Activated naive CD8-positive, alpha-beta T cell treated with anti-CD3 and anti-CD28 coated beads, Interleukin-2, amount 10 ng/mL, durations not matched to agents 7 days and 5 days (primary cell): ENCODE results near the gene HDAC4. TPM values are rescaled to one million over a fixed set of nuclear protein-coding genes. Genes with fewer than 3 reads are reported as not detected.
"Not testable (repeated sequence)": the region's sequence is repeated elsewhere in the genome, so short reads cannot be mapped to it uniquely, and the experiment has no call there.

Experiments
- ATAC-seq: fragments of 150-1000 bp; cut with Tn5 transposase; one replicate; pipeline ENCODE4 v1.10.0; 2021; ENCODE audit warnings: low read depth, moderate library complexity
- POLR2A ChIA-PET: fragments of 350-600 bp; sonication (Branson Sonifier 250); formaldehyde crosslinking; loops from one replicate; lab custom pipeline; 2021; ENCODE audit warnings: antibody characterized with exemption; lab: Charles Lee
- DNase-seq: peaks from one replicate; pipeline ENCODE4 v3.0.0; 2021
- H3K27ac Mint-ChIP-seq: one replicate; pipeline ENCODE4 v1.8.0; 2022; ENCODE audit warnings: mild to moderate bottlenecking, mixed read lengths
- H3K27me3 Mint-ChIP-seq: one replicate; pipeline ENCODE4 v1.8.0; 2022; ENCODE audit warnings: mild to moderate bottlenecking, moderate library complexity, mixed read lengths
- H3K36me3 Mint-ChIP-seq: one replicate; pipeline ENCODE4 v1.8.0; 2021; ENCODE audit warnings: mild to moderate bottlenecking, mixed read lengths
- H3K4me1 Mint-ChIP-seq: one replicate; pipeline ENCODE4 v1.8.0; 2021; ENCODE audit warnings: mixed read lengths
- H3K4me3 Mint-ChIP-seq: one replicate; pipeline ENCODE4 v1.8.0; 2022; ENCODE audit warnings: mild to moderate bottlenecking, moderate library complexity, mixed read lengths
- H3K9me3 Mint-ChIP-seq: one replicate; pipeline ENCODE4 v1.8.0; 2021; ENCODE audit warnings: mixed read lengths
- total RNA-seq, 2 experiments: library from RNA; stranded (reverse); gene quantifications; one replicate each; pipeline ENCODE4 v1.2.3, GENCODE V29; 2021

Gene HDAC4
- total RNA-seq, 2 experiments from 2014 or later: 54.0 to 57.4 TPM

DNA sequence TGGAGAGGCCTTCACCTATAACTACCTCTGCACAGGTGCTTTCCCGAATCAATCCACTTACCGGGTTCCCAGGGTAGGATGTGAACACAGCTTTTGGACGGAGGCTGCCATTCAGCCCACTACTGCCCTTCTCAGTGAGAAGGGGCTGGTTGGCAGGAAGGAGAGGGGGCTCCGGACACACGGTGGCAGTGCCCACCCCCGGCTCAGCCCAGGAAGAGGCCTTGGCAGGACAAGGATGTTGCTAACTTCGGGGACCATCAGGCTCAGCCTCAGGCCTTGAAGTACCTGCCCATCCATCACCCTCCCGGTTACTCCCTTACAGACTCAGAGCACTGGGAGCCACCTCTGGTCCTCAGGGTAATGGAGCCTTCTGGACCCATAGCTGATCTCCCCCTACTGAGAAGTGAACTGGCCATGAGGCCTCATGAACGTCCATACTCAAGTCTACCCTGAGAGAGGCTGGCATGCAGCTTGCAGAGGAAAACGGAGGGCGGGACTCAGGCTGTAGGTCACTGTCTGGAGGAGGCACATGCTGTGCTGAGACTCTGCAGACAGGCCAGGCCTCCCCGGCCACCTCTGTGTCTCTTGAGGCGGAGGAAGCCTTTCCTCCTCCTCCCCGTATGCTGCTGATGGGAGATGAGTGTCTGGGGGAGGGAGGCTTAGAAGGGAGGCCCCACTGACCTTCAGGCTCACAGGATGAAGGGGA is 361.9 kb downstream of the HDAC4 start:
- DNase-seq (no peak), ATAC-seq (no peak)
- POLR2A ChIA-PET: no interaction called here
- H3K4me3 Mint-ChIP-seq: no peak overlapping the region
- no peaks in the 10 kb centered on the region for H3K36me3 Mint-ChIP-seq
- no peaks in the 10 kb centered on the region for H3K9me3 Mint-ChIP-seq
- peaks cover 7% of the 10 kb centered on the region for H3K27me3 Mint-ChIP-seq
- no peak overlapping the region for H3K27ac Mint-ChIP-seq
- no peaks in the 10 kb centered on the region for H3K4me1 Mint-ChIP-seq

DNA sequence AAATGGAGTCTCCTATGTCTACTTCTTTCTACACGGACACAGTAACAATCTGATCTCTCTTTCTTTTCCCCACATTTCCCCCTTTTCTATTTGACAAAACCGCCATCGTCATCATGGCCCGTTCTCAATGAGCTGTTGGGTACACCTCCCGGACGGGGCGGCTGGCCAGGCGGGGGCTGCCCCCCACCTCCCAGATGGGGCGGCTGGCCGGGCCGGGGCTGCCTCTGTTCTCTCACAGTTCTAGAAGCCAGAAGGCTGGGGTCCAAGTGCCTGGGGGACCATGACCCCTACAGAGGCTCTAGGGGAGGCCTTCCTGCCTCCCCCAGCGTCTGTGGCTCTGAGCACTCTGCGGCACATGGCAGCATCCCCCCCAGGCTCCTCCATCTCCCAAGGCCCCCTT is 362.5 kb downstream of the HDAC4 start:
- peaks cover 12% of the 10 kb centered on the region for H3K27me3 Mint-ChIP-seq
- H3K9me3 Mint-ChIP-seq, H3K4me1 Mint-ChIP-seq, H3K4me3 Mint-ChIP-seq, POLR2A ChIA-PET, H3K36me3 Mint-ChIP-seq, DNase-seq, ATAC-seq, H3K27ac Mint-ChIP-seq: not testable (repeated sequence)

DNA sequence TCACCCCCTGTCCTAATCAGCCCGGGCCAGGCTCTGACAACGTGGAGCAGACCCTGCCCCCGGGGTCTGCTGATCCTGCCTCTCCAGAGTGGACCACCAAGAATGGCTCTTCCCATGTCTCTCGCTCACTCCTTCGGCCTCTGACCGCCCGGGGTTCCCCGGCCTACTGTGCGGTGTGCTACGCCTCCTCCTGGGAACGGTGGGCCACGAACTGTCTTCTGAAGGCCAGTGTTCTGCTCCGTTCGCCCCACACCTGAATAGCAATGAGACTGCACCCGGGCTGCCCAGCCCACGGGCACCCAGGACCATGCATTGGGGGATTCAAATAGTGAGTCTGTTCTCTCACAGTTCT is 363.3 kb downstream of the HDAC4 start:
- DNase-seq (no peak), ATAC-seq (no peak)
- H3K27ac Mint-ChIP-seq: no peak overlapping the region
- POLR2A ChIA-PET: no interaction called here
- H3K9me3 Mint-ChIP-seq: no peaks in the 10 kb centered on the region
- H3K4me1 Mint-ChIP-seq: no peaks in the 10 kb centered on the region
- H3K27me3 Mint-ChIP-seq: peaks cover 18% of the 10 kb centered on the region
- no peak overlapping the region for H3K4me3 Mint-ChIP-seq
- H3K36me3 Mint-ChIP-seq: no peaks in the 10 kb centered on the region

DNA sequence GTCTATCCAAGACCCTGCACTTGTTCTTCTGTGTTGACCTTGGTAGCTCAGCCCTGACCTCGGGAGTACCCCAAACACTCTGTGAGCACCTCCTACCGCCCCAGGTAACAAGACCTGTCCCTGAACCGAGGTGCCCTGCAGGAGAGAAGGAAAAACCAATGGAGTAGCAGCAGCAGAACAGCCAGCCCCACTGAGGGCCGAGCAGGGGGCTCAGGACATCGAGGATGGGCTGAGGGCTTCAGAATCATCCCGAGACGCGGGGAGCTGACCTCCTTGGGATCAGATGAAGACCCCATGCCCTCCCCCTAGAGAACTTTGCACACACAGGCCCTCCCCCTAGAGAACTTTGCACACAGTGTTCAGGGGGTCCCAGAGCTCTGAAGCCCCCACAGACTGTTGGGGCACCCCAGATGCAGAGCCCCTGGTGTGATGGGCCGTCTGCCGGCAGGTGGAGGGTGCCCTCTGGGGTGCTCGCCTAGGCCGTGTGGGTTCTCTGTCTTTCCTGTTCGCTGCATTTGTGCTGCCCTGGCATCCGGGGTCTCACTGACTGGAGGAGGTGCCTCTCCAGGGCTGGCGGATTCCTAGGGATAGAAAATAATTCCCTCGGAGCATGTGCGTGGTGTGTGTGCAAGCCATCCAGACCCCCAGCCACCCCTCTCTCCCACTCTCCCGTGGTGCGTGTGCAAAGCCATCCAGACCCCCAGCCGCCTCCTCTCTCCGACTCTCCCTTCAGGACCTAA is 363.8 kb downstream of the HDAC4 start:
- Mint-ChIP-seq H3K36me3 (no peaks in the 10 kb centered on the region), H3K4me1 (no peaks in the 10 kb centered on the region), H3K27me3 (peaks cover 21% of the 10 kb centered on the region), H3K9me3 (no peaks in the 10 kb centered on the region), H3K27ac (no peak overlapping the region), H3K4me3 (no peak overlapping the region)
- ATAC-seq (no peak), DNase-seq (no peak)
- POLR2A ChIA-PET: no interaction called here

DNA sequence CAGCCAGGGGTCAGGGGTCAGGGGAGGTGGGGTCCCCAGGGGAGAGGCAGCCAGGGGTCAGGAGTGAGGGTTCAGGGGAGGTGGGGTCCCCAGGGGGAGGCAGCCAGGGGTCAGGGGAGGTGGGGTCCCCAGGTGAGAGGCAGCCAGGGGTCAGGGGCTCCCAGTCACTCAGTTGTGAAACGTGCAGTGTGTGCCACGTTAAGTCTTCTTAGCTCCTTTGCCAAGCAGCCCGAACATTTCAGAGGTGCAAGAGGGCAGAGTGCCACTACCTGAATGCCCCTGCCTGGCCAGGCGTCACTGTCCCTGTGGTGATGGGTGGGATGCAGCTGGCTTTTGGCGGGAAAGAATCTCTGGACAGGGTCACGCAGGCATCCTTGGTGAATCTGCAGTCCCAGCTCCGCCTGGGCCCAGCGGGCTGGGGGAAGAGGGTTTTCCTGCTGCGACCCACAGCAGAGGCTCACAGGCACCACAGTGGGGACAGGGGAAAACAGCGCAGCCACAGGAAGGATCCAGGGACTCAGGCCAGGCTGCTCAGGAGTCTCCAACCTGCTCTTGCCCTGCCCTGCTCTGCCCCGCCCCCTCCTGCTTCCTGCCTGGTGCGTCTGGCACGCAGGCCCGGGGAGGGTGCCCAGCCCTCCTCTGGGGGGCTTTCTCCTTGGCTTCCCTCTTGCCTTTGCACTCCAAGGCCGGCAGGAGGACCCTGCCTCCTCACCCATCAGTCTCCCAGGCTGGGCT is 364.7 kb downstream of the HDAC4 start:
- ATAC-seq: peak; percentile 9
- no peaks in the 10 kb centered on the region for H3K4me1 Mint-ChIP-seq
- H3K27me3 Mint-ChIP-seq: peaks cover 23% of the 10 kb centered on the region

DNA sequence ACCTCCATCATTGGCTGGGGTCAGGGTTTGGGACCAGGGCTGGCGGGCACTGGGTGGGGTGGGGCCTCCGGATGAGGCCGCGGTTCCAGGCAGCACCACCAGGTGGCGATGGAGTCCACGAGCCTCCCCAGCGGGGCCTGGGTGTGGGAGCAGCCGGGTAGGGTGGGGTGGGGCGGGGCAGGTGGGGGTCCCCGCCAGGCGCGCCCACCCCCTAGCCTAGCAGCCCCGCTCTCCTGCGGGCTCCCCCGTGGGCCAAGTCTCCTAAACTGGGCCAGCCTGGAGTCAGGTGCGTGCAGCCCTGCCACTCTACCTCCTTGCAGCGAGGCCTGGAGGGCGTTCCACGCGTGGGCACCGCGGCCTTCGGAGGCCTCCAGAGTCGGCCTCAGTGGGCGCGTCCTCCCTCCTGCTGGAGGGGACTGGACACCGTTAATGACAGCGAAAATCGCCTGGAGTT is 365.4 kb downstream of the HDAC4 start:
- H3K4me1 Mint-ChIP-seq: no peaks in the 10 kb centered on the region
- ATAC-seq (peak; percentile 74), DNase-seq (peak; percentile 82)
- H3K4me3 Mint-ChIP-seq: no peak overlapping the region
- no peaks in the 10 kb centered on the region for H3K9me3 Mint-ChIP-seq
- no peak overlapping the region for H3K27ac Mint-ChIP-seq
- no peaks in the 10 kb centered on the region for H3K36me3 Mint-ChIP-seq
- POLR2A ChIA-PET: no interaction called here
- H3K27me3 Mint-ChIP-seq: peaks cover 23% of the 10 kb centered on the region

More for the DNA sequence above, 364.7 kb downstream of the HDAC4 start:
- Mint-ChIP-seq H3K4me3 (no peak overlapping the region), H3K36me3 (no peaks in the 10 kb centered on the region), H3K27ac (no peak overlapping the region), H3K9me3 (no peaks in the 10 kb centered on the region)
- POLR2A ChIA-PET: no interaction called here
- no peak for DNase-seq

DNA sequence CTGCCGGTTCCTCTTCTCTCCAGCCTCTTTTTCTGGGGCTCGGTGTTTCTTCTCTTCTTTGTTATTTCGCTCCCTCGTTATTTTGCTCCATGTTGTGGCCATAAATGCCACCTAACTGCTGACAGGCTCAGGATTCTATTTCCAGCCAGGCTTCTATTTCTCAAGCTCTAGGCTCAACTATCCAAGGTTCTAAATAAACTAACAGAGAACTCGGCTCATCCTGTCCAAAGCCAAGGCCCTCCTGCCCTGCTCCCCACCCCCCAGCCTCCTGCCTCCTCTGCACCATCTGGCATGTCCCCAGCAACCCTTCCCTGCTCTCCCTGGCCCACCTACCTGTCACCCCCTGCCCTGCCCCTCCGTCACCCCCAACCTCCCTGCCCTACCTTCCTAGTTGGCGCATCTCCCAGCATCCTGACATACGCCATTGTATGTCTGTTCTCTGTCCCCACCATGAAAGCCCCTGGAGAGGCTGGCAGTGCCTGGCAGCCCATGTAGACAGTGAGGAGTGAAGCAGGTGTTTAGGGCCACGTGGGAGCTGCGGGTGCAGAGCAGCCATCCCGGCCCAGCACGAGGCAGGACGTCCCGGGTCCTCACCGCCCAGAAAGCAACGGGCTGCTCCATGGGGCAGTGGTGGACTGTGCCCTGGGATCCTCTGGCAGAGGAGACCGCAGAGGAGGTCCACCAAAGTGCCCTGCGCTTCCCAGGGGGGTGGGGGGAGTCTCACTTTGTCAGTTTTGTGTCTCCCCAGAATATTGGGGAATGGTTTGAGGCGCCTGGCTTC is 366.1 kb downstream of the HDAC4 start:
- ATAC-seq: no peak
- no peak for DNase-seq
- H3K9me3 Mint-ChIP-seq: no peaks in the 10 kb centered on the region

DNA sequence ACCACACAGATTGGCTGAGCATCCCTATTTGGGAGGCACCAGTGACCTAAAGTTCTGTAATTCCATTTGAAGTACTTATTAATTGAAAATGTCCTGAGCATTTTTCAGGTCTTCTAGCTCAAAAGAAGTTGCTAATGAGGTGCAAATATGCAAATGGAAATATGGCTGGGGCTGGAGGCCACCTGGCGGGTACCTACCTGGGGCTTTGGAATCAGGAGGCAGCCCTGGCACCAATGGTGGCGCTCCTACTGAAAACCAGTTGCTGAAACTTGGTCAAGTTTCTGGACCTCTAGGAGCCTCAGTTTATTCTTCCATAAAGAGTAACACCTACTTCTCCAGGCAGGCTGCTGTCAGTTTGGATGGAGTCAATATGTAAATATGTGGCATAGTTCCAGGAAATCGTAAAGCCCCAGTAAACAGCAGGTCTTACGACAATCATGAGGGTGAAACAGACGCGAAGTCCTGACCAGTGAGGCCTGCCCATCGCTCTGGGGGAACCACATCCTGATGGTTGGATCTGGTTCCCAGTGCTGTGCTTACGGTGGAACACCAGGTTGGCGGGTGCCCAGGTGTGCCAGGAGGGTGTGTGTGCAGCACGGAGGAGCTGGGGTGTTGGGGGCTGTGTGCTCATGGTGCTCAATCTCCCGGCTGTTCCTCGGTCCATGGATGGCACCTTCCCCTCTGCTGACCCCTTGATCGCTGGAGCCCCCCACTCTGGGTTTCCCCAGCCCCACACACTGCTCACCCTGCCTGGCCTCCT is 366.8 kb downstream of the HDAC4 start:
- Mint-ChIP-seq H3K36me3 (no peaks in the 10 kb centered on the region), H3K27me3 (peaks cover 23% of the 10 kb centered on the region), H3K27ac (no peak overlapping the region), H3K4me1 (no peaks in the 10 kb centered on the region), H3K9me3 (no peaks in the 10 kb centered on the region), H3K4me3 (no peak overlapping the region)
- ATAC-seq (no peak), DNase-seq (peak; percentile 6)
- POLR2A ChIA-PET: no interaction called here

More for the DNA sequence above, 366.1 kb downstream of the HDAC4 start:
- peaks cover 23% of the 10 kb centered on the region for H3K27me3 Mint-ChIP-seq
- POLR2A ChIA-PET: no interaction called here
- no peaks in the 10 kb centered on the region for H3K36me3 Mint-ChIP-seq
- no peak overlapping the region for H3K4me3 Mint-ChIP-seq
- H3K4me1 Mint-ChIP-seq: no peaks in the 10 kb centered on the region
- no peak overlapping the region for H3K27ac Mint-ChIP-seq

DNA sequence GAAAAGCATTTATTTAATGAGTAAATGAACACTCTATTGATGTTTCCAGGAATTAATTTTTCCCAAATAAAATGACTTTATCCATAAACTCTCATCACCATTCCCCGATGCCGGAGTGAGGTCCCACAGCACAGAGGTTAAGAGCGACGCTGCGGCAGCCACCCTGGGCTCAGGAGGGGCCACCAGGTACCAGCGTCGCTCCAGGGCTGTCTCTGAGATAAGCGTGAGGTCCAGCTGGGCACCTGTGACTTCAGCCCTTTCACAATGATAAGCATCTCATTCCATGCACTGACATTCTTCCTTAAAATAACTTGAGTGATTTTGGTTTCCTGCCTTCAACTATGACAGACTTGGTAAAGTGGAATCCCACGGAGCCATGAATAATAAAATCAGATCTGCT is 370.9 kb downstream of the HDAC4 start:
- Mint-ChIP-seq H3K4me3 (no peak overlapping the region), H3K27me3 (peaks cover 25% of the 10 kb centered on the region), H3K9me3 (no peaks in the 10 kb centered on the region), H3K4me1 (no peaks in the 10 kb centered on the region), H3K27ac (no peak overlapping the region), H3K36me3 (no peaks in the 10 kb centered on the region)
- DNase-seq: no peak
- POLR2A ChIA-PET: no interaction called here
- ATAC-seq: no peak

DNA sequence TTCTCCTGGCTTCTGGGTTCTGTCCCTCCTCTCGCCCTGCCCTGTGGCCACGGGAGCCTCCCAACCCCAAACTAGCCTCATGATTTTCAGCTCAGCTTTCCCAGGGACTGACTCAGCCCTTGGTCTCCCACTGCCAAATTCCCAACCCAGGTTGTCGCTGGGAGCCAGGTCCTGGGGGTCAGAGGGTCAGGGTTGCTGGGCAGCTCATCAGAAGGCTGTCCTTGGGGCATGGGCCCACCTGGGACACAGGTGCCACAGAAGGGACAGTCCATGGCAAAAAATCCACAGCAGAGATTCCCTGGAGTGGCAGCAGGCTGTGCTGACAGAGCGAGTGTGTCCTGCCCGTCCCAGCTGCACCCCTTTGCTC is 372.6 kb downstream of the HDAC4 start:
- Mint-ChIP-seq H3K4me1 (no peaks in the 10 kb centered on the region), H3K9me3 (no peaks in the 10 kb centered on the region), H3K27me3 (peaks cover 17% of the 10 kb centered on the region), H3K27ac (no peak overlapping the region), H3K36me3 (no peaks in the 10 kb centered on the region), H3K4me3 (no peak overlapping the region)
- POLR2A ChIA-PET: no interaction called here
- DNase-seq: no peak
- no peak for ATAC-seq

DNA sequence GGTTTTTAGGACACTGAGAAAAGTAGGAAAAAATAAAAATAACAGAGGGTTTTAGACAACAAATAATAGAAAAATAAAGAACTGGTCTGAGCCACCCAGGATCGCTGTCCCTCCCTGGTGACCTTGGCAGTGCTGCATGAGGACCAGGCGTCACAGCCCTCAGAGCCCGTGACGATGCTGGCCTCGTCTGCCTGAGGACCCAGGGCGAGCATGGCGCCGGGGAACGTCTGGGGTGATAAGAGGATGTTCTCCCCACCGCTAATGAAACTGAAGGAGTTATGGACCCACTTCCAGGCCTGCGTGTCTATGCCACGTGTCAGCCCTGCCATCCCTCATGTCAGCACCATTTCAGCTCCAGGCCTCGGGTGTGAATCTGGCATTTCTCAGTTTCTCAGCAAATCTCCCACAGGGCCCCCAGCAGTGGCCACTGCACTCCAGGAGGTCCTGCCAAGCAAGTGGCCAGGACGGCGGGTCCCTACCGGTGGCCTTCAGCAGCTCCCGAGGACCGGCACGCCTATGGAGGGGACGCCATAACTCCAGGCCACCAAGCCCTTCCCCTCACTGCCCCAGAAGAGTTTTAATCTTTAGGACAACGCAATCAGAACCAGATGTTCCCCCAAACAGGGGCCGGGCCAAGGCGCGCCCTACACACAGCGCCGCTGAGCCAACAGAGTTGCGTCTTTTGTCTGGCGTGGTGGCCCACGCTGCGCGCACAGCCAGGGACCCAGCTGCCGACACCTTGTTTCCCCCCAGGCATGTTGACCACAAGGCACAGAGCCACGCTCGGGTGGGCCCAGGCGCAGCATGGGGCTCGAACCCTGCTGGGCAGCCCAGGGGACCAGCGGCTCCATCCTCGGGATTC is 373.2 kb downstream of the HDAC4 start:
- Mint-ChIP-seq H3K27ac (no peak overlapping the region), H3K27me3 (peaks cover 12% of the 10 kb centered on the region), H3K9me3 (no peaks in the 10 kb centered on the region), H3K4me1 (no peaks in the 10 kb centered on the region), H3K36me3 (no peaks in the 10 kb centered on the region), H3K4me3 (no peak overlapping the region)
- ATAC-seq (no peak), DNase-seq (no peak)
- POLR2A ChIA-PET: no interaction called here

DNA sequence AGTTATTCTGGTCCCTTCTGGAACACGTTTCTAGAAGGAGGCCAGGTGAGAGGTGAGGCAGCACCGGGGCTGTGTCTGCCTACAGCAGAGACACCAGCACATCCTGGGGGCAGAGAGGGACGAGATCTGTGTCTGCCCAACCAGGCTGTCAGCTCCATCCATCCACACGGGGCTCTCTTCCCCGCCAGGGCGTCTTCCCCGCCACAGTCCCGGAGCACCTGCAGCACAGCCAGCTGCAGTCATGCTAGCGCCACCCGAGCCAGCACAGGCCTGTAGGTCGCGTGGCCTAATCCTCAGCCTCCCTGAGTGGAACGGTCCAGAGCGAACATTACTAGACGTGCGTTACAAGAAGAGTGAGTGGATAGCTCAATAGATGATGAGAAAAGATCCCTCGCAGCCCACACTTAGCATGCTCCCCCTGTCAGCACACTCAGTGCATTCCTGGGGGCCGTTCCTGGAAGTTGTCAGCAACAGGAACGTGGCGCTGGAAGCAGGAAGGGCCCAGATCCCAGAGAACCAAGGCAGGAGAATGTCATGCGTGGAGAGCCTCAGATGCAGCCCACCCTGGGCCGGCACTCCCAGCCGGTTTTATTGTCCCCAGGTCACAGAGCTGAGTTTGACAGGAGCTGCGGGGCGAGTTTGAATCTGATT is 374.0 kb downstream of the HDAC4 start:
- Mint-ChIP-seq H3K4me1 (no peaks in the 10 kb centered on the region), H3K27me3 (peaks cover 7% of the 10 kb centered on the region), H3K4me3 (no peak overlapping the region), H3K27ac (no peak overlapping the region), H3K36me3 (no peaks in the 10 kb centered on the region), H3K9me3 (no peaks in the 10 kb centered on the region)
- ATAC-seq (no peak), DNase-seq (no peak)
- POLR2A ChIA-PET: no interaction called here
